ENCODE data around the gene USP10.

The USP10 gene

DNA sequence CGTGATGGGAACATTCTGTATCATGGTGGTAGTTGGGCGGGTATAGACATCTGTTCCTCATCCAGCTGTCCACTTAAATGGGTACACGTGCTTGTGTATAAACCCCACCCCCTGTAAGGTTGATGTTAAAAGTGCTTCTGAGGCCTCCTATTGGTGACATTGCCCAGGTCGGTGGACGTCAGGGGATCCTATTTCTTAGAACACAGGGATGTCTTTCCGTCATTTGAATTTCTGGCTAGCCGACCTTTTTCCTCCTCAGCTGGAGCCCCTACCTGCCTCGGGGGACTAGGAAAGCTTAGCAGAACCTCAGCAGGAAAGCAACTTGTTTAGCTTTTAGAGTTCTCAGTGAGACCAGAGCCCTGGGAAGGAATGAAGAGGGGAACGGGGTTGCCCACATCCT, 103.3 kb downstream of the USP10 start:
- DNase-seq (ENCODE audit: low read depth in 2 of 2): no peak

DNA sequence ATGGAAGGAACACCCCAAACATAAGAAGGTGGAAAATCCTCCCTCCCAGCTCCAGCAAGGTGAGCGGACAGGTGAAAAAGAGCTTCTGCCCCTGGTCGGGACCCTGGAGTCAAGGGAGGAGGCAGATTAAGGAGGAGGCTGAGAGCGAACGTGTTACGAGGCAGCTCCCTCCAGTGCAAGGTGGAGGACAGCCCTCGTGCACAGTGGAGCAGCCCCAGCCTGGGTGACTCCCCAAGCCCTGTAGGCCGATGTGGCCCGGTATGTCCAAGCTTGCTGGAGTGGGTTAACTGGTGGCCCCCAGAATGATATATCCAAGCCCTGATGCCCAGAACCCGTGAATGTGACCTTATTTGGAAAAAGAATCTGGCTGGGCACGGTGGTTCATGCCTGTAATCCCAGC, 104.5 kb downstream of the USP10 start:
- no peak for DNase-seq (ENCODE audit: low read depth in 2 of 2)

DNA sequence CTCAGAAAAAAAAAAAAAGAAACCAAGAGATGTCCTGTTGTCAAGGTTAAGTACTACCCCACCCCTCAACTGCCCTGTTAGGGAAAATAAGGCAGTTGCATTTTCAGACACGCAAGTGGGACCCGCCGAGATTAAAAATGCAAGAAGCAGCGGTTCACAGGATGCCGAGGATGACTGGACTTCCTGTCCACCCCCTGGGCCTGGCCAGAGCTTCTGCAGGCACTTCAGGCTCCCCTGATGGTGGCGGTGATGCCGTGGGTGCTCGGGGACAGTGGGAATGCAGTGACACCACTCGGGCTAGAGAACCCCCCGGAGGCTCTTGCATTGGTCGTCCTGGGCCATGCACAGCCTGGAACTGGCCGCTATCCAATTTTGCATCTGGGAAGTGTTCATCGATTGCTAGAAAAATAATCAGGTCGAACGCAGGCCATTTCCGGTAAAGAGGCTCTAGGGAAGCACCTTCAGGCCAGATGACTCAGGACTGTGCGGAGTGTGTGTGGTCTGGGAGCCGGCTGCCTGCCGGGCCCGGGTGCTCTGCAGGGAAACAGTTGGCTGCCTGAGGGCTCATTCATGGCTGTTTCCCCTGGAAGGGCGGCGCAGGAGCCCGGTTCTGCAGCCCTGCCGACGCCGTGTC, 106.6 kb downstream of the USP10 start:
- no peak for DNase-seq (ENCODE audit: low read depth in 2 of 2)

DNA sequence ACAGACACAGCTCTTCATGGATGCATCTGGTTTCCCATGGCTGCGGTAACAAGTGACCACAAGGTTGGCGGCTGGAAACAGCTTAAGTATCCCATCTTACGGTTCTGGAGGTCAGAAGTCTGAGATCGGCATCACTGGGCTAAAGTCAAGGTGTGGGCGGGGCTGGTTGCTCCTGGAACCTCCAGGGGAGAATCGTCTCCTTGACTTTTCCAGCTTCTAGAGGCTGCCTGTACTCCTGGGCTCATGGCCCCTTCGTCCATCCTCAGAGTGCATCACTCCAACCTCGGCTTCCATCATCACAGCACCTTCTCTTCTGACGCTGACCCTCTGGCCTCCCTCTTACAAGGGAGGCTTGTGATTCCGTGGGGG, 107.1 kb downstream of the USP10 start:
- no peak for DNase-seq (ENCODE audit: low read depth in 2 of 2)

DNA sequence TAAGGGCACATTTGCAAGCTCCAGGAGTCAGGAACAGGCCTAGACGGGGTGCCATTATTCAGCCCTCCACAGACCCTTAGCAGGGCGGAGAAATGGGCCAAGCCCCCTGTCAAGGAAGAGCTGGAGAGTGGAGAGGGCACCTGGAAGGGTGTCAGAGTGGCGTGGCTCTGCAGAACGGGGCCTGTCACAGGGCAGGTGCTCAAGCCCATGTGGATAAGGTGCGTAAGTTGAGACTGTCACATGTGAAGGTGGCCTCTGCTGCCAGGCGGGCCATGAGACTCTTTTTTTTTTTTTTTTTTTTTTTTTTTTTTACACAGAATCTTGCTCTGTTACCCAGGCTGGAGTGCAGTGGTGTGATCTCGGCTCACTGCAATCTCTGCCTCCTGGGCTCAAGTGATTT, 108.0 kb downstream of the USP10 start:
- no peak for DNase-seq (ENCODE audit: low read depth in 2 of 2)

DNA sequence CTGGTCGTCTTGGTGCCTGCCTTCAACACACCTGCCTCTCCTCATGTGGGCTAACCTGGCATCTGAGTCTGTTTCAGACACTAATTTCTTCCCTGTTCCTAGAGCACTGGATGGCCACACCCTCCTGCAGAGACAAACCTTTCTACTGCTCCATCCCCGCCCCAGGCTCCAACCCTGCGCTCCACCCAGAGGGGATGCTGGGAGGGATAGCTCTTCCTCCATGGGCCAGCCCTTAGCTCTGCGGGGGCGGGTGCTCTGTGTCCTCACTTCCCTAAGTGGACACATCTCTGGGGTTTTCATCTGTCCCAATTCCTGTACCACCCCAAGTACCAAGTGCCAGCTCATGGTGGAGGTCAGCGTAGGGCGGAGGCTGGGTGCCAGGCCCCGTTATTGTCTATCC, 109.0 kb downstream of the USP10 start:
- no peak for DNase-seq (ENCODE audit: low read depth in 2 of 2)

DNA sequence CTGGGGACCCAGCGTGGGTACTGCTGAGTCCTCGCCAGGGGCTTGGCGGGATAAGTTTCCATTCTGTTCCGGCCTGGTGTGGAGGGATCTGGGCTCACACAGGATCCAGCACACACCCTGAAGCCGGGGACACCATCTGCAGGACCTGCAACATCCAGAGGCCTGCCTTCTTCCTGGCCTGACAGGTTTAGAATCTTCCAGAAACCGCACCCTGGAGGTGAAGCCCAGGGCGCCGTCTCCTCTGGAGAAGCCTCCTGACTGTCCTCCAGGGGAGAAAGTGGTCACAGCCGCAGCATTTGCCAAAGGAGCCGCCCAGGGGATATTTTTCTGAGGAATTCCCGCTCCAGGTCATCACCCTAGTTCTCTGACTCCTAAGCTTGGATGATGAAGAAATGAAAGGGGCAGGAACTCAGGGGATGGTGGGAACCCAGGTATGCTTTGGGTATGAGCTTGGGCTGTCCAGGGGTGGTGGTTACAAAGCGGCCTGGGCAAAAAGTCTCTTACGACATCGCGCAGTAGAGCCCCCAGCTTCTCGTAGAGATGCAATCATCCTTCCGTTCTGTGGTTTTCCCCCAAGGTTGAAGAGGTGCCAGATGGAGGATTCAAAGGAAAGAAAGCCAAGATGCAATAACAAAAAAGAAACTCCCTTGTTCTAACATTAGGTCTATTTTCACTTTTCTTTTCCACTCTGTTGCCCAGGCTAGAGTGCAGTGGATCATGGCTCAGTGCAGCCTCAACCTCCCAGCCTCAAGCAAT, 110.9 kb downstream of the USP10 start:
- no peak for DNase-seq (ENCODE audit: low read depth in 2 of 2)

DNA sequence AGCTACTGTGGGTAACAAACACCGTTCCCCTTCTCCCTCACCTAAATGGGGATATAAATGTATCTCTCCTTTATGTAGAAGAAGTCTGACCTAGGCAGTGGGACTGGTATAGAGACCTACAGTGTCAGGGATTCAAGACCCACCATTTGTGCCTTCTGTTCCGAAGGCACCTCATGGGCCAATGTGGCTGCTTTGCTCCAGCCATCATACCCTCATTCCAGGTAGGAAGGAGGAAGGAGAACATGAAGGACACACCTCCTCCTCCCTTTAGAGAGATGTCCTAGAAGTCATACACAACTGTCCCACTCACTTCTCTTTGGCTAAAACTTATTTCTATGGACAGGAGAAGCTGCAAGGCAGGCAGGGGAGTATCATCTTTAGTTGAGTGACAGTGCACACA, 111.7 kb downstream of the USP10 start:
- DNase-seq (ENCODE audit: low read depth in 2 of 2): no peak

DNA sequence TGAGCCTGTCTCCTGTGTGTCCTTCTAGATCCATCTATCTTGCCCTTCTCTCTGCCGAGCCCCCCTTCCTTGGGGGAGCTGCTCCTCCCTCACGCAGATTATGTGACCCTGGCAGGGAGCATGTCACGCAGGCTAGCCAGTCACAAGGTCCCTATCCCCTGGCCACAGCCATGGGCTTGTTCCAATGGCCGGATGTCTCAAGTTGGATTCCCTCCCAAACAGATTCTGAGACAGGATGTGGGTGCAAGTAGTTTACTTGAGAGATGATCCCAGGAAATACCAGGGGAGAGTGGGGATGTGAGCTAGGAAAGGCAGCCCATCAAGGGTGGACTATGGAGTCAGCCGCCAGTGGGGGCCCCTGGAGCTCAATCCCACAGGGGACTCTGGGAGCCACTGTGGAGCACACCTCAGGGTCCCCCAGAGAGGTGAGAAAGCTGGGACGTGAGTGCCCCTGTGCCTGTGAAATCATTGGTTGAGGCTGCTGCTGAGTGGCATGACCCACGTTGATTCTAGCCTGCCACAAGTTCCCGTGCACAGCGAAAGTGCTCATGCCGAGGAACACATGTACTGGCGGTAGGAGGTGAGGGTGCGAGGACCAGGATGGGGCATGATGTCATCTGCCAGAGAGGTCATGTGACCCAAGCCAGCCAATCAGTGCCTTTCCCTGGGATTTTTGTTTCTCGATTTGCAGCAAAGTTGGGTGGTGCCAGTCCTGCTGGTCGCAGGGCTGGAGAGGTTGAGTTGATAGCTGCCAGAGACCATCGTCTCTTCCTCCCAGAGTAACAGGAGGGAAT, 113.5 kb downstream of the USP10 start:
- no peak for DNase-seq (ENCODE audit: low read depth in 2 of 2)

DNA sequence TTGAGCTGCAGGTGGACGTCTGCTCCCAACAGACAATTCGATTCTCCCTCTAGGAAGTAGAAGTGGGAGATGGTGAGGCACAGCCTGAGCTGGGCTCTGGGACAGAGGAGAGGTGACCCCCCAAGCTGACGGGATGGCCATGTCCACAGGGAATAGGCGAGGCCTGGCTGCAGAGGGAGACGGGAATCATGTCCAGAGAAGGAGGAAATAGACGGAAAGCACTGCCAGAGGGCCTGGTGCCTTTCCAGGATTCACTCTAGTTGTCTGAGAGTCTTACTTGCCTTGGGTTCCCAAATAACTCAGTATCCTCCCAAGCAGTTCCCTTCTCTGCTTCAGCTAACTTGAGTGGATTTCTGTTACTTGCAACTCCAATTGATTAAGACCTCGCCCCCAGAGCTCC, 115.7 kb downstream of the USP10 start:
- DNase-seq (ENCODE audit: low read depth in 2 of 2): no peak

DNA sequence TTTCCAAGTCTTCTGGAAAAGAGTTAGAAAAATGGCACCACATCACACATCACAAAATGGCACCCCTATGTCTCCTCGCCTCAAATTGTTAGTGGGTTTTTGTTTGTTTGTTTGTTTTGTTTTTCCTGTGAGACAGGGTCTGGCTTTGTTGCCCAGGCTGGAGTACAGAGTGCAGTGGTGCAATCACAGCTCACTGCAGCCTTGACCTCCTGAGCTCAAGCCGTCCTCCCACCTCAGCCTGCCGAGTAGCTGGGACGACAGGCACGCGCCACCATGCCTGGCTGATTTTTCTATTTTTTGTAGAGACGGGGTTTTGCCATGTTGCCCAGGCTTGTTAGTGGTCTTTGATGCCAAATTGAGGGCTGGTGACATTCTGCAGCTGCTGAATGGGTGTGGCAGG, 116.2 kb downstream of the USP10 start:
- DNase-seq (ENCODE audit: low read depth in 2 of 2): no peak

DNA sequence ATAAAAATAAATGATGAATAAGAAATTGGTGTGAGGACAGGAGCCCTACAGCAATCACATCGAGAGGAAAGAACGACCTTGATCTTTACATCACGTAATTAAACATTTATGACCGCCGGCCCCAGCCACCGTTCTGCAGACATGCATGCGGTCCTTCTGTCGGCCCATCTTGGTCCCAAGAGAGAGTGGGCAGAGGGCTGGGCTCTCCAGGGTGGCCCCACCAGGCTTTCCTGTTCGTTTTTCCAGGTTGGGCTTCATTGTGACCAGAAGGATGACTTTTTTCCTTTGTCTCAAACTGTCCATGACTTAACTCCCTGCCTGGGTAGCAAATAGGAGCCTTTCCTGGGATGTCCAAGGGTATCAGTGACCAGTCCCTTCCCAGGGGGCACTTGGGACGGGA, 116.7 kb downstream of the USP10 start:
- DNase-seq (ENCODE audit: low read depth in 2 of 2): no peak

DNA sequence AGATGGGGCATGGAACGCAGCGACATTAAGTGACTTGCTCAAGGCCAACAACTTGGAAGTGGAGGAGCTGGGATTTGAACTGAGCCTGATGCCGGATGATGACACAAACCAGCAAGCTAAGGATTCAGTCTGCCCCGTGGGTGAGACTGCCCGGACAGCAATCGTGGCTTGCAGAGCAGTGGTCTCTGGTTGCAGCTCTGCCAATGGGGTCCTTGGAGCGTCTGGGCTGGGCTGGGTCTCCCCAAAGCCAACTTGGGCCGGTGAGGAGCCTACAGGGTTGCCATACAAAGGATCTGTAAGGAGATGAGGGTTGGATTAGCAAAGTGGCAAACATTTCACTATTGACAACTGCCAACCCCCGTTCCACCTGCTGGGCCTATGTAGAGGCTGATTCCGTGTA, 117.4 kb downstream of the USP10 start:
- no peak for DNase-seq (ENCODE audit: low read depth in 2 of 2)

DNA sequence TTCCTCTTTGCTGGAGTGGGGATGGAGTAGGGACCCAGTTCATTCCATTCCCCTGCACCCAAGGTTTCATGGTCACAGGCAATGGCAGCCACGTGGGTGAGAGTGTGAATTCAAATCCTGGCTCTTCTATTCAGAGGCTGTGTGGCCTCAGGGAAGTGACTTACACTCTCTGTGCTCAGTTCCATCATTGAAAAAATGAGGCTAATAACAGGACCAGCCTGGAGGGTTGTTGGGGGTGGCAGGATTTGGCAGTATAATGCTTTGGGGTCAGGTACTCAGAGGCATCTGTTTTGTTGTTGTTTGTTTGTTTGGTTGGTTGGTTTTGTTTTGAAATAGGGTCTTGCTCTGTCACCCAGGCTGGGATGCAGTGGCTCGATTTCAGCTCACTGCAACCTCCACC, 117.8 kb downstream of the USP10 start:
- DNase-seq (ENCODE audit: low read depth in 2 of 2): no peak

DNA sequence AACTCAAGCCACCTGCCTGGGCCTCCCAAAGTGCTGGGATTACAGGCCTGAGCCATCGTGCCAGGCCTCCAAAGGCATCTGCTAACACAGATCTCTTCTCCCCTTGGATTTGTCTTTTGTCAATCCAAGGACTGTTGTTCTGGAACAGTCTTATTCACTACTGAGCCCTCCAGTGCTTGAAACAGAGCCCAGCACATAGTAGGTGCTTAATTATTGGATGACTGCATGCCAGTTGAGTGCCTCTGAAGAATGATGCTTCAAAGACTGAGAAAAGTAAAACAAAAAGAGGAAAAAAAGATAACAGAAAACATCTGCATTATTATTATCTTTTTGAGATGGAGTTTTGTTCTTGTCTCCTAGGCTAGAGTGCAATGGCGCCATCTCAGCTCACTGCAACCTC, 118.3 kb downstream of the USP10 start:
- DNase-seq (ENCODE audit: low read depth in 2 of 2): no peak

DNA sequence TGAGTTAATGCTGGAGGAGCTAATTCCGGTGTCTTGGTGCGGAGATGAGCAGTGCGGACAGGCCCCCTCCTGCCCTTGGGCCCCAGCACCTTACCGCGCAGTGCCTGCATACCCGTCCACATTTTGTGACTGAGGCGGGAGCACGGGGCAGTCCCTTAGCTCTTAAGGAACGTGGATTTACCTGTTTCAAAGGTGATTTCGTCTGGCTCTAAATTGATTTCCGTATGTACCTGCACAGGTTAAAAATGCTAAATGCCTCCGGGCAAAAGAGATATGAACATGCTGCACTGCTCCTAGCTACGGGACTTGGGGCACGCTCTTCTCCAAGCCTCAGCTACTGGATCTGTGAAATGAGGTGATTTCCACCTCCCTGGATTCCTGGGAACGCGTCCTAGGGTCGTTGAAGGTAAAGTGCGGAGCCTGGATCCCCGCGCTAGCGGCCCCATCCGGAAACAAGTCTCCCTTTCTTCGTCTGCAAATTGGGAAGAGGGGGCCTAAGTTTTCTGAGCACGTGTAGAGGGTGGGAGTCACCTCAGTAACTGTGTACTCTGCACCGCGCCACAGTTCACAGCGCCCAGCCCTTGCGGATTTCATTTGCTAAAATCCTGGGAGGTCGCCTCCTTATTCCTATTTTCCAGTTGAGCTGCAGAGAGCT, 119.3 kb downstream of the USP10 start:
- no peak for DNase-seq (ENCODE audit: low read depth in 2 of 2)

DNA sequence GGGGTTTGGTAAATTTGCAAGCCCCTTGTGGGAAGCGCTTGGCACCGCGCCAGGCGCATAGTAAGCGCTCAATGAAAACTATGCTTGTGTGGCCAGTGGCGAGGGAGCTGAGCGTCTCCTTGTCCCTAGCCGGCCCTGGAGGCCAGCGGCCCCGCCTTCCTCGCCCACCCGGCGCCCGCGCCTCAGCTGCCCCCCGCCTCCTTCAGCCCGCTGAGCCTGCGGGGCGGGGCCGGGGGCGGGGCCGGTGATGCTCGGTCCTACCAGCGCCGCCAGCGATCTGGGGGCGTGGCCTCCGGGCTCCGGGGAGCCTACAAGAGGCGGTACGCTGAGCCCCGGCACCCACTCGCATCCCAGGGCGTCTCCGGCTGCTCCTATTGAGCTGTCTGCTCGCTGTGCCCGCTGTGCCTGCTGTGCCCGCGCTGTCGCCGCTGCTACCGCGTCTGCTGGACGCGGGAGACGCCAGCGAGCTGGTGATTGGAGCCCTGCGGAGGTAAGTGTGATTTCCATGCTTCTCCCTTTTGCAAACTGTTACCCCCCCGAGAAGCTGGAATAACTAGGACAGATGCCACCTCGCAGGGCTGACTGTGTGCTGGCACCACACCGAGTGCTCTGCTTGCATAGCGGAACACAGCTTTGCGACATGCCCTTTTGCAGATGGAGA, 120.0 kb downstream of the USP10 start, which contains the start of gene CRISPLD2:
Gene CRISPLD2, plus strand, starts transcription at position 342 of the 661 bp plus-strand sequence. CDS start 18,511 bp downstream, outside the sequence.
- DNase-seq (ENCODE audit: low read depth in 2 of 2): peak; percentile 65 to 80

DNA sequence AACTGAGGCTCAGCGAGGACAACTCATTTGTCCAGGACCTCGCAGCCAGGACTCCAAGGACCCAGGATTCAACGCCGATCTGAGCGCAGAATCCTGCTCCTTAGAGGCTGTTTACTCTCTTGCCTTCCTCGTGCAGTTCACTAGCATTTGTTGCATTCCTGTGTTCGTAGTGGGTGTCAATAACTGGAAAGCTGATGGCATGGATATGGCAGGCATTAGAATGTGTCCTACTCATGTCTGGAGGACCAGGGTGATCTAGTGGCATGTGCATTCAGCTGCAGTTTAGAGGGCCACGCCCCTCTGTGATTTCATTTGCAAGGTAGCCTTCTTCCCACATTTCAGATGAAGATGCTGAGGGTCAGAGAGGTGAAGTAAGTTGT, 120.5 kb downstream of the USP10 start:
- no peak for DNase-seq (ENCODE audit: low read depth in 2 of 2)

DNA sequence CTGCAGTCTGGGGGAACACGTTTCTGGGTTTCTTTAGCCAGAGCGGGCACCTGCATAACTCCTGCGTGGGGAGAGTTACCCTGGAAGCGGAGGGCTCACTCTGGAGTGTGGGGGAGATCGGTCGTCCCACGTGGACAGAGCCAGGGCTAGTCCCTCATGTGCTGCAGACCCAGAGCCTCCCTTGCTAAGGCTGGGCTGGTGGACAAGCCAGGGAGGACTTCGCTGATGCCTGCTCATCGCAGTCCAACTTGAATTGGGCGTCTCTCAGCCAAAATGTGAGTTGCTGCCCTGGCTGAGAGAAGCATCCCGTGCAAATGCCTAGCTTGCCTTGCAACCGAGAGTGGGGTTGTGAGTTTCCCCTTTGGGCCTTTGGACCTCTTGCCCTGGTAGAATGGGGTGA, 121.0 kb downstream of the USP10 start:
- DNase-seq (ENCODE audit: low read depth in 2 of 2): no peak

DNA sequence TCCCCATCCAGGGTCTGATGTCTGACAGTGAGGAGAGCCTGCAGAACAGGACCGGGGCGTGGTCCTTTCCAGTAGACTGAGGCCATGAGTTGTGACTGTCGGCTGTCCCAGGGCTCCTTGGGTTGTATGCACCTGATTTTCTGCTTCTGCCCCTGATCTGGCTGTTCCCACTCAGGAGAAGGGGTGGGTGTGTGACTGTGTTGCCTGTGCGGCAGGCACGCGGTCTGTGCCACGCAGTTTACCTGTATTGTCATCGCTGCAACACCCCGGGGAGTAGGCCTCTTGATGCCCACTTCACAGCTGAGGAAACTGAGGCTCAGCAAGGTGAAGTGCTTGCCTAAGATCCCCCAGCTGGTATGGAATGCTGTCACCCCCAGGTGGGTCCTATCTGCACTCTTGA, 121.4 kb downstream of the USP10 start:
- no peak for DNase-seq (ENCODE audit: low read depth in 2 of 2)

DNA sequence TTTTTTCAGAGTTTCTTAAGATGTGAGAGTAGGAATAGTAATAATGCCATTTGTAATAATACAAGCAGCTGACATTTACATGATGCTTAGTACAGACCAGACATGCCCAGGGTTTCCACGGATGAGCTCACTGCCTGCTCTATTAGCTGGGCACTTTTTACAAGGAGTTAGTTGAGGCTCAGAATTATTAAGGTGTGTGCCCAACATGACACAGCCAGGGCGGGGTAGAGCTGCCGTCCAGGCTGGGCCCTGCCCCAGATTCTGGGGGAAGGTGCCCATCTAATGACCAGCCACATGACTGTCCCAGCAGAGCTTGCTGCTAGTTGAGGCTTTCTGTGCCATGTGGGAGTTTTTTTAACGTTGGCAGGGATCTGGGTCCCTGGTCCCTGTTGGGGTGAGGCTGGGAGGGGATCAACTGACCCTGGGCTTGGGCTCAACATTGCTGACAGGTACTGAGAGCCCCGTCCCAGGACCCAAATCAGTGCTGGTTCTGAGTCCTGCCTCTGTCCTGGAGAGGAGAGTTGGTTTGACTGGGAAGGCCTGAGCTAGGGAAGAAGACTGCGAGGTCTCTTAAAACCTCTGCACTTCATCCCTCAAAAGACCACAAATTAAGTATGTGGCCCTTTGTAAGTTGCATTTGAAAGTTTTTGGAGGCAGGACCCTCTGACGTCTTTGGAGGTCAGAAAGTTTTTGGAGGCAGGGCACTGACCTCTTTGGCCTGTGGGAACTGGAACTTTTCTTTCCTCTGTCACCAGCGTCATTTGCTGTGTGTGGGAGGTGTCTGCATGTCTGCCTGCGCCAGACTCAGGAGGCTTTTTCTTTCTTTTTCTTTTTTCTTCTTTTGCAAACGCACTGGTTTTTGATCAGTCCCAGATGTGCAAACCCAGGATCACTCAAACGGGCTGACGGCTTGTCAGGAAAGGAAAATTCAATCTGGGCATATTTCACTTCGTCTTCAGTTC, 122.2 kb downstream of the USP10 start:
- DNase-seq (ENCODE audit: low read depth in 2 of 2): no peak

Measured in stimulated activated CD8-positive, alpha-beta memory T cell treated with anti-CD3 and anti-CD28 coated beads, Interleukin-7, amount 100 ng/mL, for 4 hours (primary cell).